K562 (cell line): ENCODE data around the gene ELAC1.
"Not testable (repeated sequence)": the region's sequence is repeated elsewhere in the genome, so short reads cannot be mapped to it uniquely, and the experiment has no call there.

Experiments used
- CTCF ChIP-seq, 3 experiments: IDR thresholded peaks in 2 of 3; conservative IDR thresholded peaks in 1 of 3; 2 replicates each; pipeline ENCODE4 v1.5.1; 2011 to 2012; ENCODE audit warnings: low read length in 3 of 3, mild to moderate bottlenecking in 3 of 3, control low read depth in 2 of 3, improper control_type of control experiment in 1 of 3, inconsistent platforms in 1 of 3, low read depth in 1 of 3, mixed read lengths in 1 of 3, moderate library complexity in 1 of 3; ENCODE audit not compliant: insufficient read depth in 2 of 3
- FOXK2 ChIP-seq, 2 experiments: fragments of 450-650 bp; IDR thresholded peaks in 1 of 2; conservative IDR thresholded peaks in 1 of 2; 2 replicates each; pipeline ENCODE4 v1.6.1; 2016; ENCODE audit warnings: low read depth in 2 of 2, mild to moderate bottlenecking in 1 of 2
- PHF8 ChIP-seq: fragments of 200-600 bp; sonication (generic); IDR thresholded peaks from 2 replicates; pipeline ENCODE4 v1.6.1; 2012; ENCODE audit warnings: mixed run types, mild to moderate bottlenecking, inconsistent platforms, low read length, moderate library complexity, borderline replicate concordance
- POLR2A ChIP-seq: fragments of 450-650 bp; conservative IDR thresholded peaks from 2 replicates; pipeline ENCODE4 v1.6.1; 2016
- SMAD4 ChIP-seq: fragments of 250-450 bp; sonication (Bioruptor Pico); conservative IDR thresholded peaks from 2 replicates; pipeline ENCODE4 v1.8.0; 2021; ENCODE audit warnings: inconsistent platforms, mild to moderate bottlenecking, moderate library complexity
- SPI1 ChIP-seq: IDR thresholded peaks from 2 replicates; pipeline ENCODE4 v1.6.1; 2011; ENCODE audit warnings: low read depth, low read length, control low read depth, borderline replicate concordance
- TBL1XR1 ChIP-seq, 2 experiments: IDR thresholded peaks; 2 replicates each; pipeline ENCODE4 v1.6.1; 2012; ENCODE audit warnings: improper control_type of control experiment in 2 of 2, low read length in 2 of 2, mild to moderate bottlenecking in 1 of 2
- TF ChIP-seq, protein P1 (sequence below): sonication (generic); formaldehyde crosslinking; IDR thresholded peaks from 2 replicates; pipeline ENCODE4 v1.4.0; 2020; ENCODE audit warnings: mild to moderate bottlenecking, missing genetic modification reagents

GRCh38 chr18:50972404-50972803, 4.6 kb downstream of the ELAC1 start:
- not testable (repeated sequence) for TF ChIP-seq SMAD4 (CRISPR knock-in tag); SPI1; FOXK2 (conservative IDR thresholded peaks at IDR 0.05 in 1 of 2, IDR thresholded peaks at IDR 0.05 in 1 of 2; ENCODE audit: low read depth in 2 of 2); POLR2A; CTCF (IDR thresholded peaks at IDR 0.05 in 2 of 3, conservative IDR thresholded peaks at IDR 0.05 in 1 of 3; ENCODE audit: insufficient read depth in 2 of 3, low read depth in 1 of 3, low read length in 3 of 3); TBL1XR1 (IDR thresholded peaks at IDR 0.05; ENCODE audit: low read length in 2 of 2); PHF8
- TF ChIP-seq, protein P1, sequence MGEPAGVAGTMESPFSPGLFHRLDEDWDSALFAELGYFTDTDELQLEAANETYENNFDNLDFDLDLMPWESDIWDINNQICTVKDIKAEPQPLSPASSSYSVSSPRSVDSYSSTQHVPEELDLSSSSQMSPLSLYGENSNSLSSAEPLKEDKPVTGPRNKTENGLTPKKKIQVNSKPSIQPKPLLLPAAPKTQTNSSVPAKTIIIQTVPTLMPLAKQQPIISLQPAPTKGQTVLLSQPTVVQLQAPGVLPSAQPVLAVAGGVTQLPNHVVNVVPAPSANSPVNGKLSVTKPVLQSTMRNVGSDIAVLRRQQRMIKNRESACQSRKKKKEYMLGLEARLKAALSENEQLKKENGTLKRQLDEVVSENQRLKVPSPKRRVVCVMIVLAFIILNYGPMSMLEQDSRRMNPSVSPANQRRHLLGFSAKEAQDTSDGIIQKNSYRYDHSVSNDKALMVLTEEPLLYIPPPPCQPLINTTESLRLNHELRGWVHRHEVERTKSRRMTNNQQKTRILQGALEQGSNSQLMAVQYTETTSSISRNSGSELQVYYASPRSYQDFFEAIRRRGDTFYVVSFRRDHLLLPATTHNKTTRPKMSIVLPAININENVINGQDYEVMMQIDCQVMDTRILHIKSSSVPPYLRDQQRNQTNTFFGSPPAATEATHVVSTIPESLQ (CRISPR knock-in tag), result not testable (repeated sequence)
